ENCODE measurements around the gene SYT1. TPM values are rescaled to one million over a fixed set of nuclear protein-coding genes. Genes with fewer than 3 reads are reported as not detected.
"Not testable (repeated sequence)": the region's sequence is repeated elsewhere in the genome, so short reads cannot be mapped to it uniquely, and the experiment has no call there.

SYT1 gene
- total and polyA plus RNA-seq, 4 donors = 38.0 to 113 (median 97.8) TPM

GRCh38 chr12:79023784-79024183 is 159.2 kb downstream of the SYT1 start:
- Histone ChIP-seq H3K9me3 (ENCODE audit: control insufficient read depth, insufficient read depth, low read length) (no peaks in the 10 kb centered on the region), H3K27ac (ENCODE audit: low read depth, low read length) (no peak overlapping the region), H3K27me3 (ENCODE audit: control insufficient read depth, insufficient read depth, low read length) (no peaks in the 10 kb centered on the region), H3K36me3 (ENCODE audit: control insufficient read depth, insufficient read depth, low read length) (no peaks in the 10 kb centered on the region), H3K4me3 (ENCODE audit: low read depth, low read length) (no peak overlapping the region), H3K4me1 (ENCODE audit: control insufficient read depth, insufficient read depth, low read length) (no peaks in the 10 kb centered on the region)
- 57% methylated on average over 1 of the region's 2 CpGs for WGBS (ENCODE audit: insufficient coverage)
- no peak for DNase-seq (ENCODE audit: low read depth in 4 of 6, low spot score in 6 of 6)

- H3K27me3 ChIP-seq (ENCODE audit: control insufficient read depth, insufficient read depth, low read length) = no peaks in the 10 kb centered on the region
- H3K9me3 ChIP-seq (ENCODE audit: control insufficient read depth, insufficient read depth, low read length) = no peaks in the 10 kb centered on the region
- H3K4me3 ChIP-seq (ENCODE audit: low read depth, low read length) = no peak overlapping the region
- H3K4me1 ChIP-seq (ENCODE audit: control insufficient read depth, insufficient read depth, low read length) = no peaks in the 10 kb centered on the region
- no peak for DNase-seq (ENCODE audit: low read depth in 4 of 6, low spot score in 6 of 6)
- no peak overlapping the region for H3K27ac ChIP-seq (ENCODE audit: low read depth, low read length)
- H3K36me3 ChIP-seq (ENCODE audit: control insufficient read depth, insufficient read depth, low read length) = no peaks in the 10 kb centered on the region
Observed at GRCh38 chr12:79033788-79034187, 169.2 kb downstream of the SYT1 start.

- not testable (repeated sequence) for H3K27ac ChIP-seq (ENCODE audit: low read depth, low read length); H3K4me1 ChIP-seq (ENCODE audit: control insufficient read depth, insufficient read depth, low read length); H3K4me3 ChIP-seq (ENCODE audit: low read depth, low read length); H3K36me3 ChIP-seq (ENCODE audit: control insufficient read depth, insufficient read depth, low read length); H3K9me3 ChIP-seq (ENCODE audit: control insufficient read depth, insufficient read depth, low read length); H3K27me3 ChIP-seq (ENCODE audit: control insufficient read depth, insufficient read depth, low read length); DNase-seq (ENCODE audit: low read depth in 4 of 6, low spot score in 6 of 6)
- no CpG with 5 or more reads among the region's 6 CpGs for WGBS (ENCODE audit: insufficient coverage)
Observed at GRCh38 chr12:79044748-79045147, 180.2 kb downstream of the SYT1 start.

- not testable (repeated sequence) for H3K4me1 ChIP-seq (ENCODE audit: control insufficient read depth, insufficient read depth, low read length); H3K4me3 ChIP-seq (ENCODE audit: low read depth, low read length); H3K27me3 ChIP-seq (ENCODE audit: control insufficient read depth, insufficient read depth, low read length); DNase-seq (ENCODE audit: low read depth in 4 of 6, low spot score in 6 of 6); H3K36me3 ChIP-seq (ENCODE audit: control insufficient read depth, insufficient read depth, low read length); H3K9me3 ChIP-seq (ENCODE audit: control insufficient read depth, insufficient read depth, low read length); H3K27ac ChIP-seq (ENCODE audit: low read depth, low read length)
- 96% methylated on average over 24 of the region's 32 CpGs for WGBS (ENCODE audit: insufficient coverage)
Observed at GRCh38 chr12:79045149-79045703, 180.7 kb downstream of the SYT1 start.

GRCh38 chr12:79046021-79046420 is 181.4 kb downstream of the SYT1 start:
- no peaks in the 10 kb centered on the region for H3K36me3 ChIP-seq (ENCODE audit: control insufficient read depth, insufficient read depth, low read length)
- no peak overlapping the region for H3K4me3 ChIP-seq (ENCODE audit: low read depth, low read length)
- no peaks in the 10 kb centered on the region for H3K9me3 ChIP-seq (ENCODE audit: control insufficient read depth, insufficient read depth, low read length)
- H3K27me3 ChIP-seq (ENCODE audit: control insufficient read depth, insufficient read depth, low read length) = no peaks in the 10 kb centered on the region
- no peak for DNase-seq (ENCODE audit: low read depth in 4 of 6, low spot score in 6 of 6)
- H3K4me1 ChIP-seq (ENCODE audit: control insufficient read depth, insufficient read depth, low read length) = no peaks in the 10 kb centered on the region
- whole genome bisulfite sequencing (ENCODE audit: insufficient coverage) = no CpG with 5 or more reads among the region's 1 CpG
- no peak overlapping the region for H3K27ac ChIP-seq (ENCODE audit: low read depth, low read length)

- Histone ChIP-seq H3K36me3 (ENCODE audit: control insufficient read depth, insufficient read depth, low read length) (no peaks in the 10 kb centered on the region), H3K4me3 (ENCODE audit: low read depth, low read length) (no peak overlapping the region), H3K4me1 (ENCODE audit: control insufficient read depth, insufficient read depth, low read length) (no peaks in the 10 kb centered on the region), H3K9me3 (ENCODE audit: control insufficient read depth, insufficient read depth, low read length) (no peaks in the 10 kb centered on the region), H3K27ac (ENCODE audit: low read depth, low read length) (no peak overlapping the region), H3K27me3 (ENCODE audit: control insufficient read depth, insufficient read depth, low read length) (no peaks in the 10 kb centered on the region)
- DNase-seq (ENCODE audit: low read depth in 4 of 6, low spot score in 6 of 6) = peak in 1 of 6 donors; percentile 72
- WGBS (ENCODE audit: insufficient coverage) = no CpG with 5 or more reads among the region's 3 CpGs
Observed at GRCh38 chr12:79048962-79049361, 184.4 kb downstream of the SYT1 start.

GRCh38 chr12:79053394-79053793 is 188.8 kb downstream of the SYT1 start:
- Histone ChIP-seq H3K27me3 (ENCODE audit: control insufficient read depth, insufficient read depth, low read length) (no peaks in the 10 kb centered on the region), H3K36me3 (ENCODE audit: control insufficient read depth, insufficient read depth, low read length) (no peaks in the 10 kb centered on the region), H3K4me3 (ENCODE audit: low read depth, low read length) (no peak overlapping the region), H3K9me3 (ENCODE audit: control insufficient read depth, insufficient read depth, low read length) (no peaks in the 10 kb centered on the region), H3K4me1 (ENCODE audit: control insufficient read depth, insufficient read depth, low read length) (no peaks in the 10 kb centered on the region), H3K27ac (ENCODE audit: low read depth, low read length) (no peak overlapping the region)
- WGBS (ENCODE audit: insufficient coverage) = no CpG with 5 or more reads among the region's 3 CpGs
- DNase-seq (ENCODE audit: low read depth in 4 of 6, low spot score in 6 of 6) = no peak

- no peak overlapping the region for H3K4me3 ChIP-seq (ENCODE audit: low read depth, low read length)
- DNase-seq (ENCODE audit: low read depth in 4 of 6, low spot score in 6 of 6) = no peak
- WGBS (ENCODE audit: insufficient coverage) = no CpG with 5 or more reads among the region's 3 CpGs
- no peaks in the 10 kb centered on the region for H3K27me3 ChIP-seq (ENCODE audit: control insufficient read depth, insufficient read depth, low read length)
- no peaks in the 10 kb centered on the region for H3K4me1 ChIP-seq (ENCODE audit: control insufficient read depth, insufficient read depth, low read length)
- no peak overlapping the region for H3K27ac ChIP-seq (ENCODE audit: low read depth, low read length)
- H3K36me3 ChIP-seq (ENCODE audit: control insufficient read depth, insufficient read depth, low read length) = no peaks in the 10 kb centered on the region
- H3K9me3 ChIP-seq (ENCODE audit: control insufficient read depth, insufficient read depth, low read length) = no peaks in the 10 kb centered on the region
Observed at GRCh38 chr12:79055926-79056674, 191.5 kb downstream of the SYT1 start.

- Histone ChIP-seq H3K27ac (ENCODE audit: low read depth, low read length) (no peak overlapping the region), H3K27me3 (ENCODE audit: control insufficient read depth, insufficient read depth, low read length) (no peaks in the 10 kb centered on the region), H3K4me1 (ENCODE audit: control insufficient read depth, insufficient read depth, low read length) (no peaks in the 10 kb centered on the region), H3K4me3 (ENCODE audit: low read depth, low read length) (no peak overlapping the region), H3K36me3 (ENCODE audit: control insufficient read depth, insufficient read depth, low read length) (no peaks in the 10 kb centered on the region), H3K9me3 (ENCODE audit: control insufficient read depth, insufficient read depth, low read length) (no peaks in the 10 kb centered on the region)
- DNase-seq (ENCODE audit: low read depth in 4 of 6, low spot score in 6 of 6) = no peak
Observed at GRCh38 chr12:79056775-79057174, 192.2 kb downstream of the SYT1 start.

GRCh38 chr12:79057540-79057939 is 193.0 kb downstream of the SYT1 start:
- no peaks in the 10 kb centered on the region for H3K4me1 ChIP-seq (ENCODE audit: control insufficient read depth, insufficient read depth, low read length)
- no peaks in the 10 kb centered on the region for H3K27me3 ChIP-seq (ENCODE audit: control insufficient read depth, insufficient read depth, low read length)
- no peak overlapping the region for H3K4me3 ChIP-seq (ENCODE audit: low read depth, low read length)
- H3K27ac ChIP-seq (ENCODE audit: low read depth, low read length) = no peak overlapping the region
- DNase-seq (ENCODE audit: low read depth in 4 of 6, low spot score in 6 of 6) = no peak
- H3K9me3 ChIP-seq (ENCODE audit: control insufficient read depth, insufficient read depth, low read length) = no peaks in the 10 kb centered on the region
- H3K36me3 ChIP-seq (ENCODE audit: control insufficient read depth, insufficient read depth, low read length) = no peaks in the 10 kb centered on the region
